CD4-positive, alpha-beta T cell treated with Interleukin-17A for 4 hours (primary cell): Measurements from ENCODE around the gene SOX30.

Source experiments
- DNase-seq: peaks from one replicate; pipeline ENCODE4 v3.0.0-alpha.2; 2020; ENCODE audit warnings: mixed read lengths

Gene SOX30

DNA sequence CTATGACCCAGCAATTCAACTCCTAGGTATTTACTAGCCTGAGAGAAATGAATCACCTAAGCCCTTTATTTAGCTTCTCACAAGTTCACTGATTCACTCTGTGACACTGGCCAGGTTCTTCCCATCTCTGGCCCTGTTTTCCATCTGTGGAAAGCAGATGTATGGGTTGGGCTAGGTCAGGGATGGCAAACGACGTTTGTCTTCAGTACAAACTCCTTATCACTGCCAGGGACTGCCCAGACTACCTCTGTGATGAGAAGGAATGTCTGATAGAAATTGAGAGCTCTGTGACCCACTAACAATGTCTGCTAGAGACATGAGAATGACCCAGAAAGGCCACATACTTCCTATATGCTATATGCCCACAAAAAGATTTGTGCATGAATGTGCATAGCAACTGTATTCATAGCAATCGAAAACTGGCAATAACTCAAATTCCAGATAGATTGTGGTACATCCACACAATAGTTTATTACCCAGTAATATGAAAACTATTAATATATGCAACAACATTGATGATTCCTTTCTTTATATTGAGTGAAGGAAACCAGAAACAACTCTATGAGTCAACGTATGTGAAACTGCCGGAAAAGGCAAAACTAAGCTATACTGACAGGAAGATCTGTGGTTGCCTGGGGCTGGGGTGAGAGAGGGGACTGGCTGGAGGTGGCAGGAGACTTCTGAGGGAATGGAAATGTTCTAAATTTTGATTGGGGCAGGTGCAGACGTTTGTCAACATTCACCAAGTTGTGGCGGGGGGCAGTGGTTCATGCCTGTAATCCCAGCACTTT is 44.7 kb downstream of the SOX30 start:
- peak; percentile 77 for DNase-seq

DNA sequence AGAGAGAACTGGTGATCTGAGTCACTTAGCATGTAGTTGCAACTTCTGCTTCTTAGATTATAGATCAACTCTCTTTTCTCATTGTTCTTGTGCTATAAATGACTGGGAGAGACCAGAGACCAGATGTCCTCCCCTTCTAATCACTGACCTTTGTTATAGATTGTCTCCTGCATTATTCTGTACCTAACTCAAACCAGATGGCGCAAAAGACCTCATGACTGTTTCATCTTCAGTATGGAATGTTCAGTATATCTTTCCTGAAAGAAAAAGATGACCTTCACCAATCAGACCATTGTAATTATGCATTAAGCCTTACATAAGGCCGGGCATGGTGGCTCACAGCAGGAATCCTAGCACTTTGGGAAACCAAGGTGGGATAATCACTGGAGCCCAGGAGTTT is 46.2 kb downstream of the SOX30 start:
- no peak for DNase-seq

DNA sequence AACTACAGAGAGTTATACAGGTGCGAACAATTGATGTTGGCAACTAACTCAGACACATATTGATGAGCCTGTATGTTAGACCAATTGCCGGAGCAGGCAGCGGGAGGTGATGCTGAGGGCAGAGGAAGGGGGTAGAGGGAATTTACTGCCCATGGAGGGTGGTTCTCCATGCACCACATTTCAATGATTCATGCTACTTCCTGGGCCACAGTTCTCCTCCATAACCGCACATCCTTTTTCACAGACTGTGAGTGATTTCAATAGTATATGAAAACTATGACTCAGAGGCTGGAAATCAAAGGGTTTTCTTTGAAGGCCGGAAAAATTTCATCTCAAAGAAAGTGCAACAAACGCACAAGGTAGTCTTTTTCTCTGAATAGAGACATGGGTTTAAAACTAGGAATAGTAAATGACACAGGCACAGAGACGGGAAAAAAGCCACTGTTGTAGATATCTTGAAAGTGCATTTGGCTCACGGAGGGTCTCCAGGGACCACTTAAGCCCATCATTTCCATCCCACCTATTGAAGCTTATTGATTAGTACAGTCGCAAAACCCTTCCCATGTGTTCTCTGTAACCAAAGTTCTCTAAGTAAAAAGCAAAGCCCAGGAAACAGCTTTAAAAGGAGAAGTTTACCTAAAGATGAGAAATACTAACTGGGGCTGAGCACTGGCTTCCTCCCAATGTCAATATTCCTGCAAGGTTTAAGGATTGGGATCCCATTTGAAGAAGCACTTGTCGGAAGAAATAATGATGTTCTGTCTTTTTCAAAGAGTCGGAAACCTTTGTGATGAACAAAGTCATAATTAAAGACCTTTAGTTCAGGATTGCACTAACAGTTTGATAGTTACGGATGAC is 48.7 kb downstream of the SOX30 start:
- DNase-seq, result peak; percentile 74

DNA sequence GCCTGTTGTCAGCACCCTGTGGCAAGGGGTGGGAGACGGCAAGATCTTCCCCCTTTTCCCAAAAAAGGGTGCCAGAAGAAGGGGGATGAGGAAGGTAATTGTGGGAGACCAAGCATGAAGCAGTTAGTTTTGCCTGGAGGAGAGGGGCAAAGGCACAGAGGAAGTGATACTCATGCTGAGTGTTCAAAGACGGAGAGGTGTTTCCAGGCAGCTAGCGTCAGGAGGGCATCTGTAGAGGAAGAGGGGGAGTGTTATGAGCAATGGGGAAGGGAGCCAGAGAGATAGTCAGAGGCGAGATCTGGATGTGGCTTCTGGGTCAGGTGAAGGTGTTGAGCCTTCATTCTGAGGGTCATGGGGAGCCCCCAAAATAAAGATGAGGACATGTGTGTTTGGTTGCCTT is 49.7 kb downstream of the SOX30 start:
- peak; percentile 52 for DNase-seq

DNA sequence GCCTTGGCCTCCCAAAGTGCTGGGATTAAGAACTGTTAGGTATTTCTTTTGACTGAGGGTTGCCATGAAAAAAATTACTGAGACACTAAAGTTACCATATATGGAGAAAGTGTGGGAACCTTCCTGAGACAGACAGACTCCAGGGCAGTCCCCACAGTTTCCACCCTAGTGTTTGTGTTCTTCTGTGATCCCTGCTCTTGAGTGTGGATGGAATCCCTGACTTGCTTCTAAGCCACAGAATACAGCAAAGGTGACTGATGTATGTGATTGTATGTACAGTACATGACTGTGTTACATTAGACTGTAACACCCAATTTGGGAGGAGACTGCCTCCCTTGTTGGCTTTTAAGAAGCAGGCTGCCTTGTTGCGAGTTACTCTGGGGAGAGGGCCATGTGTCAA is 52.0 kb downstream of the SOX30 start:
- no peak for DNase-seq

DNA sequence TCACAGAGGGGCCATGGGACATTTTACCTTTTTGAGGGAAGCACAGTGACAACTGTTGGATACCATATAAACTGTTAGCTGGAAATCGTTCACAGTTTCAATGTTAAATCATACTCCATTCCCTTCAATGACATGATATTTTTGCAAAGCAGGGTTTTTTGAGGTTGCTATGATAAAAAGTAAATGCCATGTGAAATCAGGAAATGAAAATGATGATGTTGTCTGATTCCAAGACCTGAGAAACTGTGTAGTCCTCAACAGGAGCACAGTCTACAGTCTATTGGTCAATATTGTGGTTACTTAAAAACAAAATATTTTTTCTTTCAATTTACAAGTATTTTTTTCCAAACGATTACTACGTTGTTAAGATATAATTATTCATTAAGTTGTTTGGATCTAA is 52.7 kb downstream of the SOX30 start:
- DNase-seq, result no peak

DNA sequence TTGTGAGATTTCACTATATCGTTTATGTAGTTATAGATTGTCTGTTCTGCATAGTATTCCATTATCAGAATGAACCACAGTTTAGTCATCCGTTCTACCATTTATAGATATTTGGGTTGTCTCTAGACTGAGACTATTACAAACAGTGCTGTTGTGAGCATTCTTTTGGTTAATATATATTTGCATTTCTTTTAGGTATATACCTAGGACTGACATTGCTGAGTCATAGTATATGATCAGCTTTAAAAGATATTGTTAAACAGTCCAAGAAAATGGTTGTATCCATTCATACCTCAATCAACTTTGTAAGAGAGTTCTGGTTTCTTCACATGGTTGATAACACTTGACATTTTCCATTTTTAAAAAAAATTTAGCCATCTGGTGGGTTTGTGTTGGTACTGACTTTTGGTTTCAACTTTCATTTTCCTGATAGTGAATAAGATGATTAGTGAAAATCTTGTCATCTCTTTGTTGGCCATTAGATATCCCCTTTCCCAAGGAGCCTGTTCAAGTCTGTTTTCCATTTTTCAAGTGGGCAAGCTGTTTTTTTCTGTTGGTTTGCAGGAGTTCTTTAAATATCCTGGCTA is 53.8 kb downstream of the SOX30 start:
- no peak for DNase-seq

DNA sequence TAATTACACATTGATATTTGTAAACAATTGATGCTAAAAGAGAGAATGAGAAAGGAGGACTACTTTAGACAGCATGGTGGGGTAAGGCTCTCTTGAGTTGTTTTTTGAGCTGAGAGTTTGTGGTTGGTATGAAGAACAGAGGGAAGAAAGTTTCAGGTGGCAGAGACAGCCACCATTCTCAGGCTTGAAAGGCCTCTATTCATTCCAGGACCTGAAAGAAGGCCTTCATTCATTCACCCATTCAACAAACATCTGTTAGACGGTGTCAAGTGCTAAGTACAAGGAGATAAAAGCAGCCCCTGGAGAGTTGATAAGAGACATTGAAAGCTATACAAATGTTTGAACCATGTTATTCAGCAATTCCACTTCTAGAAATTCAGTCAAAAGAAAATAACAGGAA is 55.0 kb downstream of the SOX30 start:
- no peak for DNase-seq

DNA sequence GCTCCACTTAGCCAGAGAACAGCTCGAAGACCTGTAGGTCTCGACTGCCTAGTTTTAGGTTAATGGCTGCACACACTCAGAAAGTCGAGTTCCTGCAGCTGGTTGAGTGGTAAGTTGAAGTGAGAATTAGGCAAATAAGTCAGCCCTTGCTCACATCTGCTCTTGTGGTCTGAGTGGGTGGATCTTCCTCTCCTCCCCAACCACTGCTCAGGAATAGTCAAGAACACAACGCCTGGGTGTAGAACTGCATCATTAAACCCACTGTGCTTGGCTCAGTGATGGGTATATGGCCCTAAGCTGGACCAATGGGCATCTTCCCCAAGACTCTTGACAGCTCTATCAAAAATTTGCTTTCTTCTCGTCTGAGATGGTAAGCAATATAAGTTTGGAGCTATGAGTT is 55.8 kb downstream of the SOX30 start:
- peak; percentile 45 for DNase-seq

DNA sequence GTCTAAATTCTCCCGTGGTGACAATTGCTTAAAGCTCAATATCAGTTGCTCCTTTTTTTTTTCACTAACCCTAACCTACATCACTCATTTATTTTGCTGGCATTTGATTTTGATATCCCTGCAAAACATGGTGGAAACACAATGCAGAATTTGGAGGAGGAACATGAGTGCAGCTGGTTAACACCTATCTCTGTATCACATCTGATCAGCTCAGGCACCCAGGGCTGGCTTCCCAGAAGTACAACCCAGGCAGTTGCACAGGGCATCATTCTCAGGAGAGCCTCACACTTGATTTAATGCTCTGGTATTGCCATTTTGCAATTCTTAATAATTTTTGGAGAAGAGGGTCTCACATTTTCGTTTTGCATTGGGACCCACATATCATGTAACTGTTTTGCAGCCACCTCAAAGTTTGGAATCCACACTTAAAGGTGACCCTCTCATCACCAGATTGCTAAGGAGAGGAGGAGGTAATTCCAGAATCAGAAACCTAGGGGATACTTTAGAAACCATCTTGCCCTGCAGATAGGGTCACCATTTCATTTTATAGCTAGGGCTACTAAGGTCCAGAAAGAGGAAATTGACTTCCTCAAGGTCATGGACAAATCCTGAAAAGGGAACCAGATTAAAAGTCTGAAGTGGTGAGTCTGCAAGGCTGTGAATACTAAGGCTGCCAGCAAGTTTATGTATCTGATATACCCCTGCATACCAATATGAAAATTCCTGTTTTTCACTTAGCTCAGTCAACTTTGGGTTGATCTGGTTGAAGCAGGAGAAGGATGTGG is 57.4 kb downstream of the SOX30 start:
- DNase-seq, result no peak

DNA sequence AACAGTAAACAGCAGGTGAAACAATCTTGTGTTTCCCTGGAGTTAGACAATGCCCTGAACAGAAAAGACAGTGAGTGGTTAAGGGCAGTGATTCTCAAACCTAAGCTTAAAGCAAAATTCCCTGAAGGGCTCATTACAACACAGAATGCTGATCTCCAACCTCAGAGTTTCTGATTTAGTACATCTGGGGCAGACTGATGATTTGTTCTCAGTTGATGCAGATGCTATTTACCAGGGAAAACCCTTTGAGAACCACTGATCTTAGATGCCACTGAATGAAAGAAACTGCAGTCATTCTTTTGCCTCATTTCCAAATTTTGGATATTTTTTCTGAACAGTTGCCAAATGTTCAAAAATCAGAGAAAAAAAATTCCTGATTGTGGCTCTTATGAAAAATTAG is 58.0 kb downstream of the SOX30 start:
- no peak for DNase-seq

DNA sequence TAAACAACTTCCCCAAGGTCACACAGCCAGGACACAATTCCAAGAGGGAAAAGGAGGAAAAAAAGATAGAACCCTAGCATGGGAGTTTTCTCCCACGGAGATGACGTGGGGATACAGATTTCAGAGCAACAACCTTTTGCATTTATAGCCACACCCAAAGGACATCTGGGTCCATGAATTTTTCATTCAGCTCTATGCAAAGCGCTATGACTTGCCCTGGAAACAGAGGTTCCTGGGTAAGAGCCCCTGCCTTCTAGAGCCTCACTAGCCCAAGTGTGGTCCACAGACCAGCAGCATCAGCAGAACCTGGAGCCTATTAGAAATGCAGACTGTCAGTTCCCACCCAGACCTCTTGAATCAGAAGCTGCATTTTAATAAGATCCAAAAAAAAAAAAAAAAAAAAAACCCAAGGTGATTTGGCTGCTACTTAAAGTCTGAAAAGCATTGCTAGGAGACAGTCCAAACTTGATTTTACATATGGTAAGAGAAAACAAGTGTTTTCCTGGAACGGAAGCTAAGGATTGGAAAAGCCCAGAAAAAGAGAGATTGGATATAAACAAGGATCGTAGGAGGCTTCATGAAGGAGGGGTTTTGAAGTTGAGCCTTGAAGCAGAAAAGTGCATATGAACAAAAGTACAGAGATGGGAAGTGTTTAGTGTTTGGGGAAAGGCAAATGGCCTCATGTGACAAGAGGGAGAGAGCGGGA is 59.0 kb downstream of the SOX30 start:
- DNase-seq, result no peak

DNA sequence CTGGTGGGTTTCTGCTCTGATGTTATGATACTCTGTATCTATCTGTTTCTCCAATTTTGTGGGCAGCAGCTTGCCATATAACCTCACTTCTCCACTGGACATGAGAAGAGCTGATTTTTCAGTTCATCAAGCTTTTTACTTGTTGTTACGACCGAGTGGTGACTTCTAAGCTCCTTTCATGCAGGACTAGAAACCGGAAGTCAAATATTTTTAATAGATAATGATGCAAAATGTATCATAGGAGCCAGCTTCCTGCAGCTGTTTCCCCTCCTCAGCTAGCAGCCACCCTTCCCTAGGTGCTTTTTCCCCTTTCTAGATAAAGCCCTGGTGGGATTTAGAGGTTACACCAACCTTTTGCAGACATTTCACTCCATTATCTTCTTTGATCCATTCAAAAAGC is 59.6 kb downstream of the SOX30 start:
- DNase-seq, result no peak

DNA sequence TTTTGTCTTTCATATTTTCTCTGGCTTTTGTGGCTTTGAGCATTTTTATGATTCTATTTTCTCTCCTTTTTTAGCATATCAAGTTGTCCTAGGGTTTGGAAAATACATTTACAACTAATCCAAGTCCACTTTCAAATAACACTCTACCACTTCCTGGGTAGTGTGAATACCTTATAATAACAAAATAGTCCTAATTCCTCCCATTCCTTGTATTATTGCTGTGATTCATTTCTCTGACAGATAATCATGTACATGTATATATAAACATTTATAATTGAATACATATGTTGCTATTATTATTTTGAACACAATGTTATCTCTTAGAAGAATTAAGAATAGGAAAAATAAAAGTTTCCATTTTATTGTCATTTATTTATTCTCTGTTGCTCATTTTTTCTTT is 61.8 kb downstream of the SOX30 start:
- DNase-seq, result no peak

DNA sequence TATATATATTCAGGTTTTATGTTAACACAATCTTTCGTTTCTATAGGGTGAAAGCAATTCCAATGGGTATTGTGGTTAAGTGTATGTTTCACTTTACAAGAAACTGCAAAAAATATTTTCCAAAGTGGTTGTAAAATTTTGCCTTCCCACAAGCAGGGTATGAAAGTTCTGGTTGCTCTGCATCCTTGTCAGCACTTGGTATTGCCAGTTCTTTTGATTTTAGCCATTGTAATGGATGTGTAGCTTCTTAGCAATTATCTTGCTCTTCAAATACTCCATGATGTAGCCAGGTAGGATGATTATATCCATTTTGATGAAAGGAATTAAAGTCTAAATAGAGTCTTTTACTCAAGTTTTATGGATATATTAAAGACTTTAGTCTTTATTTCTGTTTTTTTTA is 67.6 kb downstream of the SOX30 start:
- DNase-seq, result no peak

DNA sequence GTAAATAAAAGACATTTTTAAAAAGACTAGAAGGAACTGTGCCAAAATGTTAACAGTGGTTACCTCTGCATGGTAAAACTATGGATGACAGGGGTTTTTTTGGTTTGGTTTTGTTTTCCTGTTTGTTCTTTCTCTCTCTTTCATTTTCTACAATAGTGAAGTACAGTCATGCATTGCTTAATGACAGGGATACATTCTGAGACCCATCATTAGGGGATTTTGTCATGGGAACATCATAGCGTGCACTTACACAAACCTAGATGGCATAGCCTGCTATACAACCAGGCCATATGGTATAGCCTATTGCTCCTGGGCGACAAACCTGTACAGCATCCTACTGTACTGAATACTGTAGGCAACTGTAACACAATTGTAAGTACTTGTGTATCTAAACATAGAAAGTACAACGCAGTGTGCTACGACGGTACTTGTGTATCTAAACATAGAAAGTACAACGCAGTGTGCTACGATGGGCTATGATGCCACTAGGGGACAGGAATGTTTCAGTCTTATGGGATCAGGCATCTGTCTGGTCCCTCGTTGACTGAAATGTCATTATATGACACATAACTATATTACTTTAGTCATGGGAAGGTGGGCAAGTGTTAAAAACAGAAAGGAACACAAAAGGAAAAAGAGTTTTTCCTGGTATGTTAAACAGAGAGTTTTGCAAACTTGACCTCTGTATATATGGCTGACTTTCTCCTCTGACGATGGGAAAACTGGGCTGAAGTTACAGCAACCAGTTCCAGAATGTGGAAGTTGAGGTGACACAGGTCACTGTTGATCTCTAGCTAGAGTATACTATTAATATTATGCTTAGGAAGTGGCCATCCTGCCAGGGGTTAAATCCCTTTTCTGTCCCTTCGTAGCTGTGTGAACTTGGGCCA is 69.3 kb downstream of the SOX30 start:
- DNase-seq, result no peak

DNA sequence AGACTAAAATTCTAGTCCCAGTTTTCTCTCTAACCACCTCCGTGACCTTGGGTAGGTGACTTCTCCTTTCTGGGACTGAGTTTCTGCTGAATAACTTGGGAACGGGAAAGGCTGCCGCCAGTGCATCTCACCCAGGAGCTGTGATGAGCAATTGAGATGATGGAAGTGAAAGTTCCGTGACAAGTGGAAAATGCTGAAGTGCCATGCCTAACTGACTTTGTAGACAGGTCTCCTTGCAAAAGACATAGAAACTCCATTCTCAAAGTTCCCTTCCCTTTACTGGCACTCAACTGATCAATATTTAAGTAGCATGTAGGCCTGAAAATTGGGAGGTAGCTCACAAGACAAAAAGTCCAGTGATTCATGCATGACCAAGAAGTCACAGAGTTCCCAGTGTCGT is 70.3 kb downstream of the SOX30 start:
- no peak for DNase-seq

DNA sequence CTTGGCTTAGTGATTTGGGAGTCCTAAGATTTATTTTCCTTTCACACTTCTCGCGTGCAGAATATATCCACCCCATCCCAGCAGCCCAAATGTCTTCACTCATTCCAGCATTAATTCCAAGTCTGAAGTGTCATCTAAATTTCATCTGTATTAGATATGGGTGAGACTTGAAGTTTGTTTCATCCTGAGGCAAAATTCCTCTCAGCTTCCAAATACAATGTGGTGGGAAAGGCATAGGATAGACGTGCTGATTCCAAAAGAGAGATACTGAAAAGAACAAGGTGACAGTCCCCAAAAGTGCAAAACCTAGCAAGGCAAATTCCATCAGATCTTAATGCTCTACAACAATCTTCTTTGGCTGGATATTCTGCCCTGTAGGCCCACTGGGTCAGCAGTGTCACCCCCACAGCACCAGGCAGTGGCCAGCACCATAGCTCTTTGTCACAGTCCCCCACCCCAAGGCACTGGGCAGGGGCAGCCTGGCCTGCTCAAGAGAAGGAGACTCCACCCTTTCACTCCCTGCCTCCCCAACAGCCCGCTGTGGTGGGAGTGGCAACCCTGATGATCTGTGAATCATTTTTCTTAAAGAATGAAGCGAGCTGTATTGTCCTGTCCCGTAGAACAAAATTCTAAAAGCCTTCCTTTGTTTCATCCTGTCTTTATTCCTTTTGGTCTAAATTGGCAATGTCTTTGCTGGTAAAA is 74.0 kb downstream of the SOX30 start:
- DNase-seq, result no peak

DNA sequence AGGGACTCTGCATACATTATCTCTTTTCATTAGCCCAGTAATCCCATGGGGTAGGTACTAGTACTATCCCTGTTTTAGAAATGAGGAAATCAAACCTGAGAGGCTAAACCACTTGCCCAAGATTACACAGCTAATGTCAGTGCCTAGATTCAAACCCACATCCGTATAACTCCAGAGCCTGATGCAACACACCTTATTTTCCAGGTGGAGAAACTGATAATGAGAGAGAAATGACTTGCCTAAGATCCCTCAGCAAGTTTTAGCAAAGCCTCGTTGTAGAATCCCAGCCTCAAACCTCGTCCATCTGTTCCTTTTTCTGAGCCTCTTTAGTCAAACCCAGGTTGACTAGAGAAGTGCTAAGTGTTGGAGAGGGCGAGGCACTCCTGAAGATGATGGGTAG is 75.6 kb downstream of the SOX30 start:
- no peak for DNase-seq
